Measurements from ENCODE around the gene MINDY1.

MINDY1 gene

GRCh38 chr1:151002611-151003010, 4.1 kb downstream of the MINDY1 start:
- H3K27ac ChIP-seq (ENCODE audit: insufficient read depth, low read length, poor library complexity, severe bottlenecking), result peak overlapping the region; percentile 52
- no peak for DNase-seq
- H3K4me3 ChIP-seq (ENCODE audit: insufficient read depth, low read depth, low read length, poor library complexity, severe bottlenecking), result peak overlapping the region; percentile 27
- no peaks in the 10 kb centered on the region for H3K27me3 ChIP-seq (replicated peaks; ENCODE audit: control insufficient read depth, insufficient read depth, low read length, poor library complexity, severe bottlenecking)
- peaks cover 32% of the 10 kb centered on the region for H3K36me3 ChIP-seq (ENCODE audit: control insufficient read depth, insufficient read depth, low read length)
- peaks cover 37% of the 10 kb centered on the region for H3K4me1 ChIP-seq (ENCODE audit: control insufficient read depth, insufficient read depth, low read length, poor library complexity, severe bottlenecking)
- H3K9me3 ChIP-seq (ENCODE audit: control insufficient read depth, low read length), result no peaks in the 10 kb centered on the region

GRCh38 chr1:151002051-151002450, 4.7 kb downstream of the MINDY1 start:
- Histone ChIP-seq H3K4me3 (ENCODE audit: insufficient read depth, low read depth, low read length, poor library complexity, severe bottlenecking) (peak overlapping the region; percentile 27), H3K27me3 (replicated peaks; ENCODE audit: control insufficient read depth, insufficient read depth, low read length, poor library complexity, severe bottlenecking) (no peaks in the 10 kb centered on the region), H3K27ac (ENCODE audit: insufficient read depth, low read length, poor library complexity, severe bottlenecking) (peak overlapping the region; percentile 52), H3K9me3 (ENCODE audit: control insufficient read depth, low read length) (no peaks in the 10 kb centered on the region), H3K36me3 (ENCODE audit: control insufficient read depth, insufficient read depth, low read length) (peaks cover 37% of the 10 kb centered on the region), H3K4me1 (ENCODE audit: control insufficient read depth, insufficient read depth, low read length, poor library complexity, severe bottlenecking) (peaks cover 32% of the 10 kb centered on the region)
- no peak for DNase-seq

DNA sequence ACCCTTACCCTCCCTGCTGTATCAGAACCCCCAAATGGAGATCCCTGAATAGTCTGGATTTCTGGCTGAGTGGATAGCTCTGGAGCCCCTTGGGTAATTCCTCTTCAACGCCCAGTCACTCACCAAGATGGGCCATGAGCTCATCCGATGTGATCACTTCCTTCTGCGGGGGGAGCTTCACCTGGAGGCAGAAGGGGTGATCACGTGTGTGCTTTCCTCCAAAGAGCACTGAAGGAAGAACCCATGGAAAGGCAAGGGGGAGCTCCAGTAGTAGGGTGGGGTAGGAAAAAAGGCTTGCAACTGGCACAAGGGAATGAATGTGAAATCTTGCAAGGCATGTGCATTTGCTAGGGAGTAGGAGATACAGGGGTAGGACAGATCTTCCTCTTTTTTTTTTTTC, 5.1 kb downstream of the MINDY1 start:
- Histone ChIP-seq H3K4me3 (ENCODE audit: insufficient read depth, low read depth, low read length, poor library complexity, severe bottlenecking) (no peak overlapping the region), H3K9me3 (ENCODE audit: control insufficient read depth, low read length) (no peaks in the 10 kb centered on the region), H3K27me3 (replicated peaks; ENCODE audit: control insufficient read depth, insufficient read depth, low read length, poor library complexity, severe bottlenecking) (no peaks in the 10 kb centered on the region), H3K27ac (ENCODE audit: insufficient read depth, low read length, poor library complexity, severe bottlenecking) (no peak overlapping the region), H3K36me3 (ENCODE audit: control insufficient read depth, insufficient read depth, low read length) (peaks cover 42% of the 10 kb centered on the region), H3K4me1 (ENCODE audit: control insufficient read depth, insufficient read depth, low read length, poor library complexity, severe bottlenecking) (peaks cover 27% of the 10 kb centered on the region)
- DNase-seq, result no peak

- DNase-seq, result no peak
- Histone ChIP-seq H3K36me3 (ENCODE audit: control insufficient read depth, insufficient read depth, low read length) (peaks cover 45% of the 10 kb centered on the region), H3K27me3 (replicated peaks; ENCODE audit: control insufficient read depth, insufficient read depth, low read length, poor library complexity, severe bottlenecking) (no peaks in the 10 kb centered on the region), H3K4me3 (ENCODE audit: insufficient read depth, low read depth, low read length, poor library complexity, severe bottlenecking) (no peak overlapping the region), H3K4me1 (ENCODE audit: control insufficient read depth, insufficient read depth, low read length, poor library complexity, severe bottlenecking) (peaks cover 25% of the 10 kb centered on the region), H3K27ac (ENCODE audit: insufficient read depth, low read length, poor library complexity, severe bottlenecking) (no peak overlapping the region), H3K9me3 (ENCODE audit: control insufficient read depth, low read length) (no peaks in the 10 kb centered on the region)
Observed at GRCh38 chr1:151000408-151000807, 6.3 kb downstream of the MINDY1 start.

- peaks cover 45% of the 10 kb centered on the region for H3K36me3 ChIP-seq (ENCODE audit: control insufficient read depth, insufficient read depth, low read length)
- no peak overlapping the region for H3K4me3 ChIP-seq (ENCODE audit: insufficient read depth, low read depth, low read length, poor library complexity, severe bottlenecking)
Observed at GRCh38 chr1:150999926-151000325, 6.8 kb downstream of the MINDY1 start.

DNA sequence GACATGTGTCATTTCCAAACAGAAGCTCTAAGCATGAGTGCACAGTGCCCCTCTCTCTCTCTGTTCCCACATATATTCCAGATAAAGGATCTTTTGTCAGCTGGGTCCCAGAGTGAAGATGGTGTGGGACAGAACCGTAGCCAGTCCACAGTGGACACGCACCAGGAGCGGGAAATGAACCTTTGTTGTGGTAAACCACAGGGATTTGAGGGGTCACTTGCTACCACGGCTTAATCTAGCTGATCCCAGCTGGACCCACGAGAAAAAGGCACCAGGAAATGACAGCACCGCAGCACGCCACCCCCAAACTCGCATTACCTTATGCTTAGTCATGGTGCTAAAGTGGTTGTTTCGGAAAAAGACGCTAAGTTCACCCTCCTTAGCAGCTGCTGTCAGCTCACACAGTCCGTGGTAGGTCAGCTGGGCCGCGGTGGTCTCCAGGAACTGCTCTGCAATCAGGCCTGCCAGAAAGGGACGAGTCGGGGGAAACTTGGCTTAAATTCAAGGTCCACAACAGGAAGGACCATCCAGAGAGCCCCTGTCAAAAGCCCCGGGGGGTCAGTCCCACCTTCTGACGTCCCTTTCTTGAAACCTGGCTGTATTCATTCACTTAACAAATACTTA, 7.5 kb downstream of the MINDY1 start:
- Histone ChIP-seq H3K4me1 (ENCODE audit: control insufficient read depth, insufficient read depth, low read length, poor library complexity, severe bottlenecking) (peaks cover 23% of the 10 kb centered on the region), H3K27me3 (replicated peaks; ENCODE audit: control insufficient read depth, insufficient read depth, low read length, poor library complexity, severe bottlenecking) (no peaks in the 10 kb centered on the region), H3K4me3 (ENCODE audit: insufficient read depth, low read depth, low read length, poor library complexity, severe bottlenecking) (no peak overlapping the region), H3K9me3 (ENCODE audit: control insufficient read depth, low read length) (no peaks in the 10 kb centered on the region), H3K36me3 (ENCODE audit: control insufficient read depth, insufficient read depth, low read length) (peaks cover 45% of the 10 kb centered on the region), H3K27ac (ENCODE audit: insufficient read depth, low read length, poor library complexity, severe bottlenecking) (no peak overlapping the region)
- DNase-seq, result no peak

More at GRCh38 chr1:150999926-151000325, 6.8 kb downstream of the MINDY1 start:
- no peaks in the 10 kb centered on the region for H3K27me3 ChIP-seq (replicated peaks; ENCODE audit: control insufficient read depth, insufficient read depth, low read length, poor library complexity, severe bottlenecking)
- no peak overlapping the region for H3K27ac ChIP-seq (ENCODE audit: insufficient read depth, low read length, poor library complexity, severe bottlenecking)
- H3K4me1 ChIP-seq (ENCODE audit: control insufficient read depth, insufficient read depth, low read length, poor library complexity, severe bottlenecking), result peaks cover 25% of the 10 kb centered on the region
- DNase-seq, result no peak
- no peaks in the 10 kb centered on the region for H3K9me3 ChIP-seq (ENCODE audit: control insufficient read depth, low read length)

DNA sequence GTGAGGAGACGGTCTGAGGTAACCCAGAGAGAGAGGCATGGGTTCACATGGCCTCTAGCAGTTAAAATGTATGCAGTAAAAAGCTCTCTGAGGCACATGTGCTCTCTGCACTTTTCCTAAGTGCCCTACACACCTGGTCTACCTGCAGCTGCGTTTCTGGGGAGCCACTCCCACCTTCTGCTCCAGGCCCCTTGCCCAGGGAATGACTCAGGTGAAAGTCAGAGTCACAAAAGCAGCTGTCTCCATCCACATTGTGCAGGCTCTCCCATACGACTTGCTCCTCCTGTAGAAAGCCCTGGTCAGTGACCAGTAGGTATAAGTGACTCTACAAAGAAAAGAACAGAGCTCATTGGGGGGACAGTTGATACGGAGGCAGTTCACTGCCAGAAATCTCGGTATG, 8.8 kb downstream of the MINDY1 start:
- H3K4me1 ChIP-seq (ENCODE audit: control insufficient read depth, insufficient read depth, low read length, poor library complexity, severe bottlenecking), result peaks cover 10% of the 10 kb centered on the region
- H3K27me3 ChIP-seq (replicated peaks; ENCODE audit: control insufficient read depth, insufficient read depth, low read length, poor library complexity, severe bottlenecking), result no peaks in the 10 kb centered on the region
- peaks cover 45% of the 10 kb centered on the region for H3K36me3 ChIP-seq (ENCODE audit: control insufficient read depth, insufficient read depth, low read length)
- no peak overlapping the region for H3K27ac ChIP-seq (ENCODE audit: insufficient read depth, low read length, poor library complexity, severe bottlenecking)
- no peak overlapping the region for H3K4me3 ChIP-seq (ENCODE audit: insufficient read depth, low read depth, low read length, poor library complexity, severe bottlenecking)
- DNase-seq, result no peak
- H3K9me3 ChIP-seq (ENCODE audit: control insufficient read depth, low read length), result no peaks in the 10 kb centered on the region

DNA sequence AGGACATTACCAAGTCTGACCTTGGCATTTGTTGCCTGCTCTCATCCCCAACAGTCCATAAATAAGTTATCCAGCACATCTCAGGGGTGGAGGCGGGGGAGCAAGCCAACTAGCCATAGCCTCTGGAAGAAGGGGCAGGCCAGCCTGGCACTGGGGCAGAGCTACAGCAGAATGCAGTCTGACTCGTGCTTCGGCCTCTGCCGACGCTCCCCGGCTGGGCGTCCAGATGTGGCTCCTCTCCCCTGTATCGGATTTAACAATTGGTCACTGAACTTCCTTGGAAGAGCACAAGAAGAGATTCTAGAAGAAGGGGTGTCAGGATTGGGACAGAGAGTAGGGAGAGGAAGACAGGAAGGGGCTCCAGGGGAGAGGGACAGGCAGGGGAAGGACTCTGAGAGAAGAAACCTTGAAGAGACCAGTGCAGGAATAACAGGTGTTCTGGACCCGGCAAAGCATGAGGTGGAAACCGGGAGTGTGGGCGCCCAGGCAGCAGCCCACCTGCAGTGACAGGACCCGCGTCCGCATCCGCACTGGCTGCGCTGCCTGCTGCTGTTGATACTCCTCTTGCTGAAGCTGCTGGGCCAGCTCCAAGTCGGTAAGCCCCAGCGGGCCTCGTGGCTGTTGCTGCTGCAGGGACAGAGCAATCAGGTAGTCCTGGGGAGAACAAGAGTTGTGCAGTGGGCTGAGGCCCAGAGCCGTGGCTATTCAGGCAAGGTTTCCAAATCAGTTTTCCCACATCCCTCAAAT, 9.4 kb downstream of the MINDY1 start:
- no peak overlapping the region for H3K4me3 ChIP-seq (ENCODE audit: insufficient read depth, low read depth, low read length, poor library complexity, severe bottlenecking)
- peaks cover 43% of the 10 kb centered on the region for H3K36me3 ChIP-seq (ENCODE audit: control insufficient read depth, insufficient read depth, low read length)
- H3K27me3 ChIP-seq (replicated peaks; ENCODE audit: control insufficient read depth, insufficient read depth, low read length, poor library complexity, severe bottlenecking), result no peaks in the 10 kb centered on the region
- DNase-seq, result no peak
- H3K4me1 ChIP-seq (ENCODE audit: control insufficient read depth, insufficient read depth, low read length, poor library complexity, severe bottlenecking), result peaks cover 4% of the 10 kb centered on the region
- H3K9me3 ChIP-seq (ENCODE audit: control insufficient read depth, low read length), result no peaks in the 10 kb centered on the region
- H3K27ac ChIP-seq (ENCODE audit: insufficient read depth, low read length, poor library complexity, severe bottlenecking), result no peak overlapping the region

- DNase-seq, result peak in 1 of 3 donors; percentile 18
- Histone ChIP-seq H3K36me3 (ENCODE audit: control insufficient read depth, insufficient read depth, low read length) (peaks cover 37% of the 10 kb centered on the region), H3K9me3 (ENCODE audit: control insufficient read depth, low read length) (no peaks in the 10 kb centered on the region), H3K4me1 (ENCODE audit: control insufficient read depth, insufficient read depth, low read length, poor library complexity, severe bottlenecking) (no peaks in the 10 kb centered on the region), H3K4me3 (ENCODE audit: insufficient read depth, low read depth, low read length, poor library complexity, severe bottlenecking) (no peak overlapping the region), H3K27me3 (replicated peaks; ENCODE audit: control insufficient read depth, insufficient read depth, low read length, poor library complexity, severe bottlenecking) (no peaks in the 10 kb centered on the region), H3K27ac (ENCODE audit: insufficient read depth, low read length, poor library complexity, severe bottlenecking) (no peak overlapping the region)
Observed at GRCh38 chr1:150995896-150996295, 10.8 kb downstream of the MINDY1 start.

GRCh38 chr1:150995460-150995859, 11.2 kb downstream of the MINDY1 start:
- peaks cover 33% of the 10 kb centered on the region for H3K36me3 ChIP-seq (ENCODE audit: control insufficient read depth, insufficient read depth, low read length)
- H3K4me1 ChIP-seq (ENCODE audit: control insufficient read depth, insufficient read depth, low read length, poor library complexity, severe bottlenecking), result no peaks in the 10 kb centered on the region
- DNase-seq, result no peak
- no peaks in the 10 kb centered on the region for H3K27me3 ChIP-seq (replicated peaks; ENCODE audit: control insufficient read depth, insufficient read depth, low read length, poor library complexity, severe bottlenecking)
- no peaks in the 10 kb centered on the region for H3K9me3 ChIP-seq (ENCODE audit: control insufficient read depth, low read length)
- H3K4me3 ChIP-seq (ENCODE audit: insufficient read depth, low read depth, low read length, poor library complexity, severe bottlenecking), result no peak overlapping the region
- H3K27ac ChIP-seq (ENCODE audit: insufficient read depth, low read length, poor library complexity, severe bottlenecking), result no peak overlapping the region
